ENCODE results near the gene MDN1. TPM values are rescaled to one million over a fixed set of nuclear protein-coding genes. Genes with fewer than 3 reads are reported as not detected.

The MDN1 gene
- total RNA-seq, 4 donors from 2014 or later, result 13.5 to 22.0 (median 17.0) TPM

DNA sequence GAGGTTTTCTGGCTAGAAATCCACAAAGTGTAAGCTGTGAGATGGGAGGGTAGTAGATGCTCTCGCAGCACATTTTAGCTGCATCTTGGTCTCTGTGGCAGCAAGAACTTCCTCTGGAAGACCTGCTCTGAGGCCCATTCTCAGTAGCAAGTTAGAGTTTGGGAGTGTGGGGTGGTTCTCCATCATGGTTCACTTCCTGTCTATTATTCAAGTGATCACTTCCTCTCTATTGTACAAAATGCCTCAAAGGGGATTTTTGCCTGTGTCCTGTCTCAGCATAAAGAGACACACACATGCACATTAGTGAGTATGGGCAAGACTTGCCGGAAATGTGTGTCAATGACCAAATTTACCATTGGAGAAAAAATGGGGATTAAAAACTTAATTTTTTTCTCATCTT, 223.5 kb downstream of the MDN1 start:
- Histone ChIP-seq H3K4me1 (peaks cover 2 to 4% of the 10 kb centered on the region in 2 donors), H3K27ac (no peak overlapping the region), H3K9me3 (no peaks in the 10 kb centered on the region), H3K27me3 (no peaks in the 10 kb centered on the region), H3K36me3 (no peaks in the 10 kb centered on the region), H3K4me3 (no peak overlapping the region)
- no peak for TF ChIP-seq POLR2A (IDR thresholded peaks at IDR 0.05)
- TF ChIP-seq CTCF (IDR thresholded peaks at IDR 0.05 in 4 of 5, conservative IDR thresholded peaks at IDR 0.05 in 1 of 5), result no peak
- in situ Hi-C loops (cut with MboI; ENCODE audit: low sequenced_read_pairs in 4 of 4), result no loop called here
- DNase-seq, result no peak
- no peak for ATAC-seq
- intact Hi-C loops (cut with DNase I; ENCODE audit: low total_unique reads), result no loop called here

Other genes with a start within 250 kb of the MDN1 start
- 10 to 100 TPM; 15.8 to 40.2 (median 23.3) TPM for gene LYRM2, start 181.0 kb downstream of the MDN1 start, total RNA-seq
- gene CASP8AP2, start 10.1 kb upstream of the MDN1 start, total RNA-seq, result 10 to 100 TPM in 2 of 4 donors, 1 to 10 TPM in 2; 7.8 to 14.2 (median 11.6) TPM
- gene GJA10, start 74.7 kb upstream of the MDN1 start, total RNA-seq, result not detected

Measured in gastrocnemius medialis (tissue), 4 donors.